T-helper 1 cell treated with Interleukin-12 subunit alpha and Interleukin-12 subunit beta and Interleukin-4 antibody, amounts not matched to agents 30 ng/mL and 1 ng/mL, for 36 hours (primary cell): ENCODE measurements around the gene RAB40B. TPM values are rescaled to one million over a fixed set of nuclear protein-coding genes. Genes with fewer than 3 reads are reported as not detected.

Source experiments
- intact Hi-C: fragments of 100-400 bp; cut with micrococcal nuclease; formaldehyde crosslinking; loops from one replicate; pipeline ENCODE4 v1.15.1; 2024
- total RNA-seq: library from RNA; stranded (reverse); gene quantifications from 2 replicates; pipeline ENCODE4 v1.2.3, GENCODE V29; 2022

Gene RAB40B
- total RNA-seq, 1 donor from 2014 or later: 2.0 TPM

GRCh38 chr17:82627405-82627804 lies 71.1 kb downstream of the RAB40B start:
- intact Hi-C loops: no loop called here

- intact Hi-C loops: no loop called here
Observed at GRCh38 chr17:82623707-82624106, 74.8 kb downstream of the RAB40B start.

- intact Hi-C loops: no loop called here
Observed at GRCh38 chr17:82619641-82620040, 78.9 kb downstream of the RAB40B start.

- intact Hi-C loops: no loop called here
Observed at GRCh38 chr17:82619211-82619610, 79.3 kb downstream of the RAB40B start.

GRCh38 chr17:82616021-82616711 lies 82.3 kb downstream of the RAB40B start:
- intact Hi-C loops: no loop called here

GRCh38 chr17:82615084-82616020 lies 83.1 kb downstream of the RAB40B start:
- intact Hi-C loops: no loop called here

- intact Hi-C loops: no loop called here
Observed at GRCh38 chr17:82614095-82614631, 84.3 kb downstream of the RAB40B start.

GRCh38 chr17:82613283-82614094 lies 85.0 kb downstream of the RAB40B start:
- intact Hi-C loops: no loop called here

- intact Hi-C loops: no loop called here
Observed at GRCh38 chr17:82611140-82612058, 87.1 kb downstream of the RAB40B start.

- intact Hi-C loops: no loop called here
Observed at GRCh38 chr17:82609655-82610054, 88.8 kb downstream of the RAB40B start.

- intact Hi-C loops: no loop called here
Observed at GRCh38 chr17:82608816-82609215, 89.7 kb downstream of the RAB40B start.

- intact Hi-C loops: no loop called here
Observed at GRCh38 chr17:82605939-82606600, 92.4 kb downstream of the RAB40B start.

Other genes starting within 250 kb of the RAB40B start
- gene CYBC1, start 247.9 kb downstream of the RAB40B start, total RNA-seq: 362 and 372 TPM in 2 replicates
- 168 and 184 TPM in 2 replicates for gene NARF, start 240.0 kb downstream of the RAB40B start, total RNA-seq
- gene FOXK2, start 179.0 kb downstream of the RAB40B start, total RNA-seq: 70.6 and 73.0 TPM in 2 replicates
- 37.0 and 43.7 TPM in 2 replicates for gene WDR45B, start 50.3 kb downstream of the RAB40B start, total RNA-seq
- gene FN3KRP, start 18.0 kb upstream of the RAB40B start, total RNA-seq: 34.3 and 37.2 TPM in 2 replicates
- 4.1 and 4.7 TPM in 2 replicates for gene FN3K, start 36.9 kb upstream of the RAB40B start, total RNA-seq
- 210 and 216 TPM in 2 replicates for gene TBCD, start 53.4 kb upstream of the RAB40B start, total RNA-seq
- gene ZNF750, start 141.3 kb upstream of the RAB40B start, total RNA-seq: not detected in 2 replicates